ENCODE measurements around the gene NPL.

- no peak for TF ChIP-seq ARNTL (CRISPR knock-in tag; IDR thresholded peaks at IDR 0.05; ENCODE audit: borderline replicate concordance, low read depth)
- TF ChIP-seq ZNF8 (CRISPR knock-in tag; IDR thresholded peaks at IDR 0.05): no peak
- no peak for TF ChIP-seq RARB (CRISPR knock-in tag; IDR thresholded peaks at IDR 0.05)
- no peak for TF ChIP-seq TOX (CRISPR knock-in tag; IDR thresholded peaks at IDR 0.05; ENCODE audit: borderline replicate concordance)
- no peak for TF ChIP-seq TSHZ2 (CRISPR knock-in tag; IDR thresholded peaks at IDR 0.05)
- no peak for TF ChIP-seq ZNF70 (CRISPR knock-in tag; IDR thresholded peaks at IDR 0.05)
- no peak for TF ChIP-seq ZFP30 (CRISPR knock-in tag; IDR thresholded peaks at IDR 0.05)
- no peak for TF ChIP-seq ISL1 (CRISPR knock-in tag; IDR thresholded peaks at IDR 0.05)
- no peak for TF ChIP-seq ESRRG (CRISPR knock-in tag; IDR thresholded peaks at IDR 0.05)
- TF ChIP-seq ZC3H10 (CRISPR knock-in tag; IDR thresholded peaks at IDR 0.05): no peak
- TF ChIP-seq ZNF565 (CRISPR knock-in tag; conservative IDR thresholded peaks at IDR 0.05; ENCODE audit: low read depth): no peak
Observed at GRCh38 chr1:182875889-182876288, 86.3 kb downstream of the NPL start.
